Measurements from ENCODE around the gene CCNK.

GRCh38 chr14:99530407-99531155 lies 49.4 kb downstream of the CCNK start:
- TF ChIP-seq POLR2A (IDR thresholded peaks at IDR 0.05; ENCODE audit: low read length): no peak
- no peak for TF ChIP-seq CTCF (IDR thresholded peaks at IDR 0.05)
- no peak for TF ChIP-seq MAFK (IDR thresholded peaks at IDR 0.05; ENCODE audit: partially characterized antibody)
- no peak for TF ChIP-seq MYC (IDR thresholded peaks at IDR 0.05; ENCODE audit: borderline replicate concordance, low read length)
- TF ChIP-seq RAD21 (conservative IDR thresholded peaks at IDR 0.05 in 1 of 2, IDR thresholded peaks at IDR 0.05 in 1 of 2): no peak
- TF ChIP-seq MAX (IDR thresholded peaks at IDR 0.05): no peak
- no peak for TF ChIP-seq TFCP2L1 (CRISPR knock-in tag; IDR thresholded peaks at IDR 0.05)
- TF ChIP-seq CHD4 (IDR thresholded peaks at IDR 0.05; ENCODE audit: borderline replicate concordance): no peak
- TF ChIP-seq FOSL2 (IDR thresholded peaks at IDR 0.05): no peak
- no peak for TF ChIP-seq FOSL2 (CRISPR knock-in tag; IDR thresholded peaks at IDR 0.05)
- no peak for TF ChIP-seq CHD2 (IDR thresholded peaks at IDR 0.05; ENCODE audit: low read length, partially characterized antibody)
- TF ChIP-seq MAZ (IDR thresholded peaks at IDR 0.05; ENCODE audit: borderline replicate concordance, low read depth, low read length): no peak
